Tibial artery (tissue), 4 donors: Measurements from ENCODE around the gene UGT2A3.
"Not testable (repeated sequence)": the region's sequence is repeated elsewhere in the genome, so short reads cannot be mapped to it uniquely, and the experiment has no call there.

ENCODE experiments used
- DNase-seq, 2 donors: peaks; one replicate each; pipeline ENCODE4 v3.0.0-alpha.2; 2019
- H3K27ac ChIP-seq, 2 donors: fragments of 200-600 bp; sonication (generic) in 1 of 2; 1 replicate in 1 of 2; 2 replicates in 1 of 2; pipeline ENCODE4 v1.5.1; 2018 to 2019; ENCODE audit warnings: mild to moderate bottlenecking in 1 of 2
- H3K27me3 ChIP-seq, 2 donors: fragments of 200-600 bp; sonication (generic) in 1 of 2; one replicate each; pipeline versions ENCODE4 v1.5.1 to v1.6.0; 2016 to 2019
- H3K36me3 ChIP-seq, 3 donors: fragments of 200-600 bp; sonication (generic) in 2 of 3; one replicate each; pipeline ENCODE4 v1.5.1; 2016 to 2019; ENCODE audit warnings: mild to moderate bottlenecking in 2 of 3
- H3K4me1 ChIP-seq, 4 donors: fragments of 200-600 bp; sonication (generic) in 2 of 4; 1 replicate in 3 of 4; 2 replicates in 1 of 4; pipeline ENCODE4 v1.5.1; 2016 to 2019
- H3K4me3 ChIP-seq, 2 donors: fragments of 200-600 bp; sonication (generic) in 1 of 2; 1 replicate in 1 of 2; 2 replicates in 1 of 2; pipeline ENCODE4 v1.5.1; 2018 to 2019; ENCODE audit warnings: mild to moderate bottlenecking in 2 of 2
- H3K9me3 ChIP-seq, 3 donors: fragments of 200-600 bp; sonication (generic) in 1 of 3; one replicate each; pipeline ENCODE4 v1.5.1; 2016 to 2019
- CTCF ChIP-seq, 2 experiments: fragments of 200-600 bp in 1 of 2; fragments of 450-650 bp in 1 of 2; IDR thresholded peaks; one replicate each; pipeline ENCODE4 v1.5.1; 2017 to 2019; ENCODE audit warnings: antibody characterized with exemption in 2 of 2, mild to moderate bottlenecking in 1 of 2, moderate library complexity in 1 of 2
- intact Hi-C: fragments of 100-400 bp; cut with DNase I; formaldehyde crosslinking; loops from one replicate; pipeline ENCODE4 v1.15.0; 2023; ENCODE audit warnings: low total_unique reads

Gene UGT2A3

GRCh38 chr4:68927165-68927564, 24.4 kb downstream of the UGT2A3 start:
- no peaks in the 10 kb centered on the region for H3K27me3 ChIP-seq
- H3K9me3 ChIP-seq: no peaks in the 10 kb centered on the region
- H3K4me1 ChIP-seq: no peaks in the 10 kb centered on the region
- no peak overlapping the region for H3K27ac ChIP-seq
- TF ChIP-seq CTCF (IDR thresholded peaks at IDR 0.05): no peak
- intact Hi-C loops: no loop called here
- H3K36me3 ChIP-seq: no peaks in the 10 kb centered on the region
- no peak for DNase-seq
- no peak overlapping the region for H3K4me3 ChIP-seq

- H3K27ac ChIP-seq, H3K9me3 ChIP-seq, H3K36me3 ChIP-seq, H3K4me1 ChIP-seq, H3K27me3 ChIP-seq, intact Hi-C loops, H3K4me3 ChIP-seq, DNase-seq: not testable (repeated sequence)
Measured at GRCh38 chr4:68922202-68922601, 29.4 kb downstream of the UGT2A3 start.

GRCh38 chr4:68921051-68921450, 30.6 kb downstream of the UGT2A3 start:
- Histone ChIP-seq H3K4me1 (no peaks in the 10 kb centered on the region), H3K9me3 (no peaks in the 10 kb centered on the region), H3K27ac (no peak overlapping the region), H3K4me3 (no peak overlapping the region), H3K27me3 (no peaks in the 10 kb centered on the region), H3K36me3 (no peaks in the 10 kb centered on the region)
- TF ChIP-seq CTCF (IDR thresholded peaks at IDR 0.05): no peak
- intact Hi-C loops: no loop called here
- DNase-seq: no peak

GRCh38 chr4:68917016-68917415, 34.6 kb downstream of the UGT2A3 start:
- intact Hi-C loops: no loop called here
- Histone ChIP-seq H3K36me3 (no peaks in the 10 kb centered on the region), H3K9me3 (no peaks in the 10 kb centered on the region), H3K27me3 (no peaks in the 10 kb centered on the region), H3K27ac (no peak overlapping the region), H3K4me3 (no peak overlapping the region), H3K4me1 (no peaks in the 10 kb centered on the region)
- TF ChIP-seq CTCF (IDR thresholded peaks at IDR 0.05): no peak
- DNase-seq: no peak

- DNase-seq: no peak
- no peak overlapping the region for H3K4me3 ChIP-seq
- no peaks in the 10 kb centered on the region for H3K4me1 ChIP-seq
- no peaks in the 10 kb centered on the region for H3K36me3 ChIP-seq
- intact Hi-C loops: no loop called here
- no peak for TF ChIP-seq CTCF (IDR thresholded peaks at IDR 0.05)
- H3K27ac ChIP-seq: no peak overlapping the region
- H3K27me3 ChIP-seq: no peaks in the 10 kb centered on the region
- no peaks in the 10 kb centered on the region for H3K9me3 ChIP-seq
Measured at GRCh38 chr4:68912807-68913206, 38.8 kb downstream of the UGT2A3 start.

GRCh38 chr4:68909385-68909784, 42.2 kb downstream of the UGT2A3 start:
- Histone ChIP-seq H3K27me3 (no peaks in the 10 kb centered on the region), H3K36me3 (no peaks in the 10 kb centered on the region), H3K9me3 (no peaks in the 10 kb centered on the region), H3K4me3 (no peak overlapping the region), H3K4me1 (peaks cover 0 to 4% (median 0%) of the 10 kb centered on the region in 4 donors), H3K27ac (no peak overlapping the region)
- no peak for TF ChIP-seq CTCF (IDR thresholded peaks at IDR 0.05)
- intact Hi-C loops: no loop called here
- DNase-seq: no peak
